HG02885 (cell line): Measurements from ENCODE around the gene TUBGCP6.
"Not testable (repeated sequence)": the region's sequence is repeated elsewhere in the genome, so short reads cannot be mapped to it uniquely, and the experiment has no call there.

Experiments
- ATAC-seq: cut with Tn5 transposase; IDR thresholded peaks from one replicate; pipeline ENCODE4 v1.9.1; 2021; ENCODE audit warnings: mild to moderate bottlenecking; ENCODE audit not compliant: unreplicated experiment, poor library complexity

Gene TUBGCP6

GRCh38 chr22:50171965-50172421 is 72.8 kb downstream of the TUBGCP6 start:
- no peak for ATAC-seq

- ATAC-seq = no peak
These were observed 73.4 kb downstream of the TUBGCP6 start for GRCh38 chr22:50171319-50171964.

GRCh38 chr22:50170453-50171318 is 74.1 kb downstream of the TUBGCP6 start, which contains the start of gene PANX2:
TSS of gene PANX2 (plus strand) at chr22:50170731. CDS start at chr22:50170731, 0 bp downstream.
- no peak for ATAC-seq

GRCh38 chr22:50169774-50170341 is 75.0 kb downstream of the TUBGCP6 start:
- ATAC-seq = no peak

- no peak for ATAC-seq
These were observed 75.6 kb downstream of the TUBGCP6 start for GRCh38 chr22:50169181-50169759.

GRCh38 chr22:50168490-50169180 is 76.2 kb downstream of the TUBGCP6 start:
- ATAC-seq = not testable (repeated sequence)

GRCh38 chr22:50167689-50168489 is 76.9 kb downstream of the TUBGCP6 start:
- no peak for ATAC-seq
